Upper lobe of left lung (tissue), 4 donors: Measurements from ENCODE around the gene EXD3.

Experiments
- EP300 ChIP-seq, 4 donors: sonication (generic); formaldehyde crosslinking; IDR thresholded peaks; one replicate each; pipeline ENCODE4 v1.5.1; 2017; ENCODE audit warnings: antibody characterized with exemption in 4 of 4, control low read depth in 2 of 4
- TF ChIP-seq, protein P1 (sequence below), 6 experiments: fragments of 450-650 bp in 4 of 6; fragments of 200-600 bp in 2 of 6; sonication (generic) in 2 of 6; IDR thresholded peaks; one replicate each; pipeline ENCODE4 v1.5.1; 2016 to 2019; ENCODE audit warnings: antibody characterized with exemption in 6 of 6

DNA sequence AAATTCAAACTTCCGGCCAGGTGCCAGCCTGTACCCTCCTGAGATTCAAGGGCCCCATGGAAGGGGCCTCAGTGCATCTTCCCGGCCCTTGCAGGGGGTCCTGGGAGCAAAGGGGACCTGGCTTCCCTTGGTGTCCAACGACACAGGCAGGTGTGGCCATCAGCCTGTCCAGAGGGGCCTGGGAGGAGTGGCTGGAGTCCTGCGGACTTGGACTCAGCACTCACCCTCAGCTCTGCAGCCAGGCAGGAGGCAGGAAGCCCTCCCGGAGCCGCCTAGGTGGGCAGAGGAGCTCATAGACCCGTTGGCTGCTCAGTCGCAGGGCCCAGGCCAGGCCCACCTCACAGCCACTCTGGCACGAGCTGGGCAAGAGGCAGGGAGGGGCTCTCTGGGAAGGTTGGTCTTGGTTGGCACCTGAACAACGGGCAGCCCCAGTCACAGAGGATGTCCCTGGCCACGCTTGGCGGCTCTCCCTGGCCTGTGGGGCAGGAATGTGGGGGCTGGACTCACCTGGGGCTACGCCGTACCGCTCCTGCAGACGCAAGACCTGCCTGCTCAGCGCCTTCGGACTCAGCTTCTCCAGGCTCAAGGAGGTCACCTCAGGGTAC lies 67.1 kb downstream of the EXD3 start:
- TF ChIP-seq, protein P1, sequence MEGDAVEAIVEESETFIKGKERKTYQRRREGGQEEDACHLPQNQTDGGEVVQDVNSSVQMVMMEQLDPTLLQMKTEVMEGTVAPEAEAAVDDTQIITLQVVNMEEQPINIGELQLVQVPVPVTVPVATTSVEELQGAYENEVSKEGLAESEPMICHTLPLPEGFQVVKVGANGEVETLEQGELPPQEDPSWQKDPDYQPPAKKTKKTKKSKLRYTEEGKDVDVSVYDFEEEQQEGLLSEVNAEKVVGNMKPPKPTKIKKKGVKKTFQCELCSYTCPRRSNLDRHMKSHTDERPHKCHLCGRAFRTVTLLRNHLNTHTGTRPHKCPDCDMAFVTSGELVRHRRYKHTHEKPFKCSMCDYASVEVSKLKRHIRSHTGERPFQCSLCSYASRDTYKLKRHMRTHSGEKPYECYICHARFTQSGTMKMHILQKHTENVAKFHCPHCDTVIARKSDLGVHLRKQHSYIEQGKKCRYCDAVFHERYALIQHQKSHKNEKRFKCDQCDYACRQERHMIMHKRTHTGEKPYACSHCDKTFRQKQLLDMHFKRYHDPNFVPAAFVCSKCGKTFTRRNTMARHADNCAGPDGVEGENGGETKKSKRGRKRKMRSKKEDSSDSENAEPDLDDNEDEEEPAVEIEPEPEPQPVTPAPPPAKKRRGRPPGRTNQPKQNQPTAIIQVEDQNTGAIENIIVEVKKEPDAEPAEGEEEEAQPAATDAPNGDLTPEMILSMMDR (IDR thresholded peaks at IDR 0.05) = no peak
- TF ChIP-seq EP300 (IDR thresholded peaks at IDR 0.05) = no peak
